HCT116 (cell line): ENCODE measurements around the gene EPG5. TPM values are rescaled to one million over a fixed set of nuclear protein-coding genes. Genes with fewer than 3 reads are reported as not detected.

Experiments used
- ATAC-seq: fragments of 200-7000 bp; cut with Tn5 transposase; 2 replicates; pipeline ENCODE4 v1.9.1; 2020; ENCODE audit warnings: mild to moderate bottlenecking, moderate library complexity
- BruUV-seq: library from RNA; stranded (reverse); fragments of 400-500 nt; replicated peaks from 2 replicates; lab custom pipeline; 2021; lab: Mats Ljungman, UMichigan
- CTCF ChIA-PET: fragments of 300-600 bp; sonication (Branson Sonifier 250); formaldehyde crosslinking; loops from one replicate; lab custom pipeline; 2021; ENCODE audit warnings: antibody characterized with exemption; lab: Charles Lee
- POLR2A ChIA-PET: fragments of 300-600, 350-600 bp; sonication (Branson Sonifier 250); formaldehyde crosslinking; loops from one replicate; lab custom pipeline; 2021; ENCODE audit warnings: antibody characterized with exemption; lab: Charles Lee
- RAD21 ChIA-PET, 2 experiments: fragments of 300-600 bp; sonication (Branson Sonifier 250); formaldehyde crosslinking; loops; one replicate each; lab custom pipeline; 2023; ENCODE audit warnings: low total read pairs in 2 of 2; ENCODE audit not compliant: uncharacterized antibody in 2 of 2, unreplicated experiment in 2 of 2, low non-redundant PET in 1 of 2; lab: Charles Lee
- DNase-seq: peaks from one replicate; pipeline ENCODE4 v3.0.0-alpha.2; 2010; ENCODE audit warnings: low read depth, low spot score
- H2AFZ ChIP-seq: fragments of 200-600 bp; shearing (Covaris generic), sonication (generic); 2 replicates; pipeline ENCODE4 v1.6.1; 2017; ENCODE audit warnings: low read depth, mixed run types, mixed read lengths, antibody characterized with exemption, low read length; ENCODE audit not compliant: poor library complexity, severe bottlenecking
- H3K27ac ChIP-seq: 2 replicates; pipeline ENCODE4 v1.5.1; 2012; ENCODE audit warnings: low read depth, low read length
- H3K27me3 ChIP-seq: fragments of 200-600 bp; sonication (generic); 2 replicates; pipeline ENCODE4 v1.6.1; 2016; ENCODE audit warnings: mixed run types, low read length, mixed read lengths; ENCODE audit not compliant: insufficient read depth
- H3K36me3 ChIP-seq, 2 experiments: fragments of 200-500 bp in 1 of 2; fragments of 200-600 bp in 1 of 2; sonication (Bioruptor generic) in 1 of 2; sonication (generic) in 1 of 2; 2 replicates each; pipeline versions ENCODE4 v1.5.1 to v1.6.1; 2014 to 2016; ENCODE audit warnings: low read length in 2 of 2, inconsistent platforms in 1 of 2, mixed read lengths in 1 of 2, mixed run types in 1 of 2; ENCODE audit not compliant: insufficient read depth in 2 of 2, control insufficient read depth in 1 of 2
- H3K4me1 ChIP-seq, 2 experiments: fragments of 200-600 bp in 1 of 2; sonication (generic) in 1 of 2; 2 replicates each; pipeline versions ENCODE4 v1.5.1 to v1.6.1; 2012 to 2017; ENCODE audit warnings: low read length in 2 of 2, inconsistent platforms in 1 of 2, mild to moderate bottlenecking in 1 of 2, mixed read lengths in 1 of 2, mixed run types in 1 of 2, moderate library complexity in 1 of 2; ENCODE audit not compliant: insufficient read depth in 2 of 2, control insufficient read depth in 1 of 2
- H3K4me2 ChIP-seq: fragments of 200-600 bp; sonication (generic); 2 replicates; pipeline ENCODE4 v1.6.1; 2017; ENCODE audit warnings: mixed run types, low read length, mixed read lengths
- H3K4me3 ChIP-seq, 2 experiments: fragments of 200-600 bp in 1 of 2; sonication (generic) in 1 of 2; replicated peaks in 1 of 2; 2 replicates each; pipeline ENCODE4 v1.5.1; 2011 to 2016; ENCODE audit warnings: low read length in 2 of 2, control low read depth in 1 of 2, low read depth in 1 of 2, mild to moderate bottlenecking in 1 of 2, mixed read lengths in 1 of 2, mixed run types in 1 of 2
- H3K79me2 ChIP-seq: fragments of 200-600 bp; sonication (generic); 2 replicates; pipeline ENCODE4 v1.6.1; 2017; ENCODE audit warnings: mild to moderate bottlenecking, mixed run types, low read length, moderate library complexity, mixed read lengths; ENCODE audit not compliant: insufficient read depth
- H3K9ac ChIP-seq: fragments of 200-600 bp; sonication (generic); 2 replicates; pipeline ENCODE4 v1.6.1; 2016; ENCODE audit warnings: low read length, mixed read lengths
- H3K9me2 ChIP-seq: fragments of 200-600 bp; sonication (generic), shearing (Covaris generic); 2 replicates; pipeline ENCODE4 v1.6.1; 2017; ENCODE audit warnings: mixed run types, mild to moderate bottlenecking, moderate library complexity; ENCODE audit not compliant: insufficient read depth
- H3K9me3 ChIP-seq, 2 experiments: fragments of 200-500 bp in 1 of 2; fragments of 200-600 bp in 1 of 2; sonication (Bioruptor generic) in 1 of 2; sonication (generic) in 1 of 2; 2 replicates each; pipeline ENCODE4 v1.6.1; 2014 to 2017; ENCODE audit warnings: low read length in 2 of 2, mixed read lengths in 2 of 2, inconsistent platforms in 1 of 2, low read depth in 1 of 2, mild to moderate bottlenecking in 1 of 2, mixed run types in 1 of 2, moderate library complexity in 1 of 2; ENCODE audit not compliant: control insufficient read depth in 1 of 2, insufficient read depth in 1 of 2
- H4K20me1 ChIP-seq: fragments of 200-600 bp; sonication (generic), shearing (Covaris generic); 2 replicates; pipeline ENCODE4 v1.6.1; 2017; ENCODE audit warnings: mixed run types, mild to moderate bottlenecking, moderate library complexity; ENCODE audit not compliant: insufficient read depth
- POLR2A ChIP-seq: IDR thresholded peaks from 2 replicates; pipeline ENCODE4 v1.7.0; 2011; ENCODE audit warnings: borderline replicate concordance; ENCODE audit not compliant: insufficient read depth, insufficient read length; ENCODE audit errors: extremely low read depth
- TCF7L2 ChIP-seq: IDR thresholded peaks from 2 replicates; pipeline ENCODE4 v1.7.0; 2011; ENCODE audit warnings: borderline replicate concordance, inconsistent platforms; ENCODE audit not compliant: insufficient read depth, insufficient read length; ENCODE audit errors: extremely low read depth
- intact Hi-C: fragments of 100-400 bp; cut with micrococcal nuclease; formaldehyde crosslinking; loops from 2 replicates; pipeline ENCODE4 v1.10.0; 2022
- total RNA-seq: library from RNA; stranded (reverse); gene quantifications from one replicate; pipeline ENCODE4 v1.2.1, GENCODE V29; 2021; ENCODE audit not compliant: unreplicated experiment
- TF ChIP-seq, protein P1 (sequence below): IDR thresholded peaks from 2 replicates; pipeline ENCODE4 v1.6.1; 2012; ENCODE audit warnings: low read depth
- TF ChIP-seq, protein P2 (sequence below): IDR thresholded peaks from 2 replicates; pipeline ENCODE4 v1.6.1; 2012
- TF ChIP-seq, protein P3 (sequence below): IDR thresholded peaks from 2 replicates; pipeline ENCODE4 v1.6.1; 2011; ENCODE audit warnings: mild to moderate bottlenecking, low read length, moderate library complexity; ENCODE audit not compliant: insufficient replicate concordance; ENCODE audit errors: extremely low read depth

The EPG5 gene
- total RNA-seq, 1 experiment from 2014 or later: 12.9 TPM

DNA sequence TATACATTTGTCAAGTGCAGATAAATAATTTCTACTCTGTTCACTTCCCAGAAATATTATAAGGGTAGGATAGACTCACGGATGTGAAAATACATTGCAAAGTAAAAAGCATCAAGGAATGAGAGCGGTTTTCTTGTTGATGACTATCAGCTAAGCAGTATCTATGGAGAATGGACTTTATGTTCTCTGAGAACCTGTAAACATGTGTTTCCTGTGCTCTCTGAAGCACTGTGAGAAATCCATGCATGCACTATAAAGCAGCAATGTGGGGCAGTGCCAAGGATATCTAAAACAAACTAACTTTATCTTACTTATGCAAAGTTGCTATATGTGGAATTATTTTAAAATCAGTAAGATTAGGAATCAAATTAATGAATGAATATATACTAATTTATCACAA is 146.1 kb downstream of the EPG5 start:
- CTCF ChIA-PET: no interaction called here

More for the DNA sequence above, 146.1 kb downstream of the EPG5 start:
- Histone ChIP-seq H3K36me3 (no peaks in the 10 kb centered on the region), H2AFZ (no peak overlapping the region), H3K4me1 (no peaks in the 10 kb centered on the region), H3K9ac (no peak overlapping the region), H3K4me3 (no peak overlapping the region), H3K9me2 (no peaks in the 10 kb centered on the region), H3K4me2 (no peak overlapping the region), H3K27me3 (no peaks in the 10 kb centered on the region), H3K9me3 (no peaks in the 10 kb centered on the region), H3K79me2 (no peaks in the 10 kb centered on the region), H4K20me1 (no peaks in the 10 kb centered on the region), H3K27ac (no peak overlapping the region)
- BruUV-seq: no TSS peak
- no peak for ATAC-seq
- no peak for DNase-seq
- intact Hi-C loops: no loop called here
- ChIA-PET POLR2A (no interaction called here), RAD21 (no interaction called here)
- TF ChIP-seq POLR2A (no peak), TCF7L2 (no peak)
- TF ChIP-seq, protein P1, sequence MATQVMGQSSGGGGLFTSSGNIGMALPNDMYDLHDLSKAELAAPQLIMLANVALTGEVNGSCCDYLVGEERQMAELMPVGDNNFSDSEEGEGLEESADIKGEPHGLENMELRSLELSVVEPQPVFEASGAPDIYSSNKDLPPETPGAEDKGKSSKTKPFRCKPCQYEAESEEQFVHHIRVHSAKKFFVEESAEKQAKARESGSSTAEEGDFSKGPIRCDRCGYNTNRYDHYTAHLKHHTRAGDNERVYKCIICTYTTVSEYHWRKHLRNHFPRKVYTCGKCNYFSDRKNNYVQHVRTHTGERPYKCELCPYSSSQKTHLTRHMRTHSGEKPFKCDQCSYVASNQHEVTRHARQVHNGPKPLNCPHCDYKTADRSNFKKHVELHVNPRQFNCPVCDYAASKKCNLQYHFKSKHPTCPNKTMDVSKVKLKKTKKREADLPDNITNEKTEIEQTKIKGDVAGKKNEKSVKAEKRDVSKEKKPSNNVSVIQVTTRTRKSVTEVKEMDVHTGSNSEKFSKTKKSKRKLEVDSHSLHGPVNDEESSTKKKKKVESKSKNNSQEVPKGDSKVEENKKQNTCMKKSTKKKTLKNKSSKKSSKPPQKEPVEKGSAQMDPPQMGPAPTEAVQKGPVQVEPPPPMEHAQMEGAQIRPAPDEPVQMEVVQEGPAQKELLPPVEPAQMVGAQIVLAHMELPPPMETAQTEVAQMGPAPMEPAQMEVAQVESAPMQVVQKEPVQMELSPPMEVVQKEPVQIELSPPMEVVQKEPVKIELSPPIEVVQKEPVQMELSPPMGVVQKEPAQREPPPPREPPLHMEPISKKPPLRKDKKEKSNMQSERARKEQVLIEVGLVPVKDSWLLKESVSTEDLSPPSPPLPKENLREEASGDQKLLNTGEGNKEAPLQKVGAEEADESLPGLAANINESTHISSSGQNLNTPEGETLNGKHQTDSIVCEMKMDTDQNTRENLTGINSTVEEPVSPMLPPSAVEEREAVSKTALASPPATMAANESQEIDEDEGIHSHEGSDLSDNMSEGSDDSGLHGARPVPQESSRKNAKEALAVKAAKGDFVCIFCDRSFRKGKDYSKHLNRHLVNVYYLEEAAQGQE: no peak
- TF ChIP-seq, protein P2, sequence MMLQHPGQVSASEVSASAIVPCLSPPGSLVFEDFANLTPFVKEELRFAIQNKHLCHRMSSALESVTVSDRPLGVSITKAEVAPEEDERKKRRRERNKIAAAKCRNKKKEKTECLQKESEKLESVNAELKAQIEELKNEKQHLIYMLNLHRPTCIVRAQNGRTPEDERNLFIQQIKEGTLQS: no peak
- TF ChIP-seq, protein P3, sequence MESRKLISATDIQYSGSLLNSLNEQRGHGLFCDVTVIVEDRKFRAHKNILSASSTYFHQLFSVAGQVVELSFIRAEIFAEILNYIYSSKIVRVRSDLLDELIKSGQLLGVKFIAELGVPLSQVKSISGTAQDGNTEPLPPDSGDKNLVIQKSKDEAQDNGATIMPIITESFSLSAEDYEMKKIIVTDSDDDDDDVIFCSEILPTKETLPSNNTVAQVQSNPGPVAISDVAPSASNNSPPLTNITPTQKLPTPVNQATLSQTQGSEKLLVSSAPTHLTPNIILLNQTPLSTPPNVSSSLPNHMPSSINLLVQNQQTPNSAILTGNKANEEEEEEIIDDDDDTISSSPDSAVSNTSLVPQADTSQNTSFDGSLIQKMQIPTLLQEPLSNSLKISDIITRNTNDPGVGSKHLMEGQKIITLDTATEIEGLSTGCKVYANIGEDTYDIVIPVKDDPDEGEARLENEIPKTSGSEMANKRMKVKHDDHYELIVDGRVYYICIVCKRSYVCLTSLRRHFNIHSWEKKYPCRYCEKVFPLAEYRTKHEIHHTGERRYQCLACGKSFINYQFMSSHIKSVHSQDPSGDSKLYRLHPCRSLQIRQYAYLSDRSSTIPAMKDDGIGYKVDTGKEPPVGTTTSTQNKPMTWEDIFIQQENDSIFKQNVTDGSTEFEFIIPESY: no peak
